ENCODE results near the gene MARCHF10.

Gene MARCHF10

DNA sequence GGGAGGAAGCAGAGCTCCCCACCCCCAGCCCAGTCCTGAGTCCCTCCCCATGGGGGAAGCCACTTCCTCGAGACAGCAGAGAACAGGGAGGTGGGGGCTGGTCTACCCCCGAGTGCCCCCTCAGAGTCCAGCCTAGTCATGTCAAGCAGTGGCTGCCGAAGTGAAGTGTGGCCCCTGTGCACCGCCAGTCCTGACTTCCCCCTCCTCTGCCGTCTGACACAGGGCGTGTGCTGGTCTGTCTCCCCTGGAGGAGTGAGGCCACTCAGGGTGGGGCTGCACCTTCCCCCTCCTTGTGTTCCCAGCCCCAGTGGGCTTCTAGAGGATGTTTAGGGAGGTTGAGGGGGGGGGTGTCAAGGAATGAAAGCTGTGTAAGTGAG, 133.8 kb downstream of the MARCHF10 start:
- no peak for DNase-seq

DNA sequence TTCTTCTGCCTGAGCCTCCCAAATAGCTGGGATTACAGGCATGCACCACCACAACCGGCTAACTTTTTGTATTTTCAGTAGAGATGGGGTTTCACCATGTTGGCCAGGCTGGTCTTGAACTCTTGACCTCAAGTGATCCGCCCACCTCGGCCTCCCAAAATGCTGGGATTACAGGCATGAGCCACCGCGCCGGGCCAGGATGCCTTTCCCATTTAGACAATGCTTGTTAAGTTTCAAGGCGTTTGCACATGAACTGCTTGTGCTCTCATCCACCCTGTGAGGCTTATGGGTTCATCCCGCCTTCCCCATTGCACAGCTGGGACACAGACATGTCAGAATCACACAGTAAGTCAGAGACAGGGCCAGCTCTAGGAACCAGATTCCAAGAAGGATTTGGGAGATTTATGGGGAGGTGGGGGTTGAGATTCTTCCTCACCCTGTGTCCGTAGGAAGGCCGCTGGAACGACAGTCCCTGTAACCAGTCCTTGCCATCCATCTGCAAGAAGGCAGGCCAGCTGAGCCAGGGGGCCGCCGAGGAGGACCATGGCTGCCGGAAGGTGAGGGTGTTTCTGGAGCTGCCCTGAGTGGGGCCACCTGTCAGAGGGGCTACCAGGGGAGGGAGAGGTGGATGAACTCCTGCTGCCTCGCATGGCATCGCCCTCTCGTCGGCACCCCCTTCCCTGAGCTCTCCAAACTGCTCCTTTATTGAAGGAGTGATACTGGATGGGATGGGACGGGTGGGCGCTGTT, 134.3 kb downstream of the MARCHF10 start:
- DNase-seq: no peak

DNA sequence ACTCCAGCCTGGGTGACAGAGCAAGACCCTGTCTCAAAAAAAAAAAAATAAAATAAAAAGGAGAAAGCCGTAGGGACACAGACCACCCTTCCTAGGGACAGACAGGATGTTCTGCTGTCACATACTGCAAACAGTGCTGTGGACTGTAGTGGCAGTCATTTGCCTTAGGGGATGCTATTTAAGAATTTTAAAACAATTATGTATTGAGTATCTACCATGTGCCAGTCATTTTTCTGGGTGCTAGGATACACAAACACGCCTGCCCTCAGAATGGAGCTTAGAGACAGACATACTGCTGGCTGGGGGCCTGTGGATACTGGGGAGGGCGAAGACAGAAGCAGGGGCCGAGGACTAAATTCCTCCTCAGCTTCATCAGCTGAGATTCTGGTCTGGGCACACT, 135.2 kb downstream of the MARCHF10 start:
- no peak for DNase-seq

DNA sequence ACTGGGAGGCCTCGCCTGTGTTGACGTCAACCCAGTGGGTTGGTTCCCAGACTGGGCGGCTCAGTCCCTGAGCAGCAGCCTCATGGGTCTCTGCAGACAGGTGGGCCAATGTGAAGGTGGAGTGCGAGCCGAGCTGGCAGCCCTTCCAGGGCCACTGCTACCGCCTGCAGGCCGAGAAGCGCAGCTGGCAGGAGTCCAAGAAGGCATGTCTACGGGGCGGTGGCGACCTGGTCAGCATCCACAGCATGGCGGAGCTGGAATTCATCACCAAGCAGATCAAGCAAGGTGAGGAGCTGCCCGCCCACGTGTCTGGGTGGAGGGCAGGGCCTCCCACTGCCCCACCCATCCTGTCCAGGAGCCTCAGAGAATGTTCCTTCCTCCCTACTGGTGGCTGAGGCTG, 136.6 kb downstream of the MARCHF10 start:
- DNase-seq: no peak

DNA sequence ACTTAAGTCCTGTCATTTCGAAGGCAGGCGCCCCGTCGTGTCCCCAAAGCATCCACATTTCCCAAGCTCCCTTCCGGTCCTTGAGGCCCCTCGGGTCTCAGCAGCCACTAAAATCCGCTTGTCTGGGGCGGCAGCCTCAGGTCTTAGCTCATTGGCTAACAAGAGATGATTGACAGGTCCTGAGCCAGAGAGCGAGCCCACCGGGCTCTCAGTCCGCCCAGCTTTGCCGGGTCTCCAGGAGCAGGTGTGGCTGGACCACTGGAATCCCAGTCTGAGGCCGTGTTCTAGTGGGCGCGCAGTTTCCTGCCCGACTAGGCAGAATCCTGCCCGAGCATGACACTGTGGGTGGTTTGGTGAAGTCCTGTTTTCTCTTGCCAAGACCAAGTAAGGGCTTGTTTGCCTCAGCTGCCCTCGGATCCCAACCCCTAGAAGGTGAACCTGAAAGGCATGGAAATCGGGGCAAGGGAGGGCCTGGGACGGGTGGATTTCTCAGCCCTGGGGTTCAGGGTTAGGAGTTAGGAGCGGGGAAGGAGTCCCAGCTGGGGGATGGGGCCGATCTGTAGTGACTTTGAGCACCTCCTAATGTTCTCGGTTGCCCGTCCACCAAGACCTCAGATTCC, 137.8 kb downstream of the MARCHF10 start:
- DNase-seq: no peak

DNA sequence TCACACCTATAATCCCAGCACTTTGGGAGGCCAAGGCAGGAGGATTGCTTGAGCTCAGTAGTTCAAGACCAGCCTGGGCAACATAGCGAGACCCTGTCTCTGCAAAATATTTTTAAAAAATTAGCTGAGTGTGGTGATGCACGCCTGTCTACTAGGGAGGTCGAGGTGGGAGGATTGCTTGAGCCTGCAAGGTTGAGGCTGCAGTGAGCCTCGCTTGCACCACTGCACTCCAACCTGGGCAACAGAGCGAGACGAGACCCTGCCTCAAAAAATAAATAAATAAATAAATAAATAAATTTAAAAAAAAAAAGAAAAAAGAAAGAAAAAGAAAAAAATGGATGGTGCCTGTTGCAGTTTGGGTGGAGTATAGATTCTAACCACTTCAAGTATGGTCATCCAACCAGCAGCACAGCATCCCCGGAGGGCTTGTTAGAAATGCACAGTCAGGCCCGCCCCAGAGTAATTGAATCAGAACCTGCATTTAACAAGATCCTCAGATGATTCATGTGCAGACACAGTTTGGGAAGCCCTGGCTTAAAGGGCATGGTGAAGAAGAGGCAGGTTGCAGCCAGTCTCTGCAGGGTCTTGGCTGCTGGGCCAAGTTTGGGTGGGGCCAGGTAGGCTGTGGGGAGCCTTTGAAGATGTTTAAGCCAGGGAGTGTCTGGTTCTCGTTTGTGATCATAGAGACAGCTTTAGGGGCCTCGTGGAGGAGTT, 139.9 kb downstream of the MARCHF10 start:
- DNase-seq: no peak

DNA sequence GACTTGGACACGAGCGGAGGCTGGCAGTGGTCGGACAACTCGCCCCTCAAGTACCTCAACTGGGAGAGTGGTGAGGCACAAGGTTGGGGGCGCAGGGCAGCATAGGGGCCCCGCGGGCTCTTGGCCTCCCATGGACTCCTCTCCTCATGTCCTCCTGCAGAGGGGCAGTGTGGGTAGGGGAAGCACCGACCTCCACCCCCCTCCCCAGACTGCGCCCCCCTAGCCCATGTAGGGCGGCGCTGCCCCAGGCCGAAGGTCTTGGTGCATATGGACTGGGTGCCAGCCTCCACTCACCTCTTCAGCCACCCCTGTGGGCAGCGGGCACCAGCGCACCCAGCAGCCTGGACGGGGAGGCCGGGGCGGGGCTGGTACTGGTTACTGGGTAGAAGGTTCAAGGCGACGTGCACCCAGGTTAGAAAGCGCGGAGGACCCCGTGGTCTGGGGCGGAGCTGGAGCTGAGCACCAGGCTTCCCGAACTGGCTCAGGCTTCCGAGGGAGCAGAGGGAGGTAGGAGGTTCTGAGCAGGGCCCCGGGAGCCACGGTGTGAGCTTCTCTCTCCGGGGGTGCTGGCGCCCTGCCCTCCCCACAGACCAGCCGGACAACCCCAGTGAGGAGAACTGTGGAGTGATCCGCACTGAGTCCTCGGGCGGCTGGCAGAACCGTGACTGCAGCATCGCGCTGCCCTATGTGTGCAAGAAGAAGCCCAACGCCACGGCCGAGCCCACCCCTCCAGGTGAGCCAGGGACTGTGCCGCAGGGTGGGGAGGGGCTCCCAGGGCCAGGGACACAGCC, 141.1 kb downstream of the MARCHF10 start:
- DNase-seq: no peak

DNA sequence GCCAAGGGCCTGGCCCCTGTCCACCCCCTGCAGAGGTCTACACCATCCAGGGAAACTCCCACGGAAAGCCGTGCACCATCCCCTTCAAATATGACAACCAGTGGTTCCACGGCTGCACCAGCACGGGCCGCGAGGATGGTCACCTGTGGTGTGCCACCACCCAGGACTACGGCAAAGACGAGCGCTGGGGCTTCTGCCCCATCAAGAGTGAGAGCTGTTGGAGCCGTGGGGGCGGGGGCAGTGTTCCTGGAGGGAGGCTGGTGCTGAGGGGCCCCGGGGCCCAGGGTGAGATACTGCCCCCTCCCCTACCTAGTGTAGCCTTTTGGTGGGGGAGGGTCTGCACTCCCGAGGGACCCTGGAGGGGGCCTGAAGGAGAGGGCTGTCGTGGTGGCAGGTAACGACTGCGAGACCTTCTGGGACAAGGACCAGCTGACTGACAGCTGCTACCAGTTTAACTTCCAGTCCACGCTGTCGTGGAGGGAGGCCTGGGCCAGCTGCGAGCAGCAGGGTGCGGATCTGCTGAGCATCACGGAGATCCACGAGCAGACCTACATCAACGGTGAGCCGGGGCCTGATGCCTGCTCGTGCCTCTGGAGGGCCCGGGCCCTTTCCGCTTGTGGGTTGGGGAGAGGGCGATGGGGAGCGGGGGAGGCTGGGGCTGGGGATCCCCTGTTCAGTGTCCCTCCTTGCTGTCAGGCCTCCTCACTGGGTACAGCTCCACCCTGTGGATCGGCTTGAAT, 141.9 kb downstream of the MARCHF10 start:
- DNase-seq: no peak

DNA sequence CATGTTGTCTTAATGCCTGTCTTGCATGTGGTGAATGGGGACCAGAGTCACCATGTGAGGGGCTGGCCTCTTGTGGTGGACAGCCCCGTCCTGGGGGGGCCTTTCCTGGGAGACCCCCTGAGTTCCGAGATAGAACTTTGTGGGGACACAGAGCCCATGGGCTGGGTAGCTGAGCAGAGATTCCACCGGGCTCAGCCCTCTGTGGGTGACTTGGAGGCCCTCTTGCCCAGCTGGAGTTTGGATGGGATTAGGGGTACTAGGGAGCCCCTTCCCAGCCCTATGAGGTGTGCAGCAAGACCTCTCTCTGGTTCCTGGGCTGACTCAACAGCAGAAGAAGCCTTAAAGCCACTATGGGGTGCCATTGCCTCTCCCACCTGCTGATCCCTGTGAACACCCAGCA, 142.5 kb downstream of the MARCHF10 start:
- no peak for DNase-seq

DNA sequence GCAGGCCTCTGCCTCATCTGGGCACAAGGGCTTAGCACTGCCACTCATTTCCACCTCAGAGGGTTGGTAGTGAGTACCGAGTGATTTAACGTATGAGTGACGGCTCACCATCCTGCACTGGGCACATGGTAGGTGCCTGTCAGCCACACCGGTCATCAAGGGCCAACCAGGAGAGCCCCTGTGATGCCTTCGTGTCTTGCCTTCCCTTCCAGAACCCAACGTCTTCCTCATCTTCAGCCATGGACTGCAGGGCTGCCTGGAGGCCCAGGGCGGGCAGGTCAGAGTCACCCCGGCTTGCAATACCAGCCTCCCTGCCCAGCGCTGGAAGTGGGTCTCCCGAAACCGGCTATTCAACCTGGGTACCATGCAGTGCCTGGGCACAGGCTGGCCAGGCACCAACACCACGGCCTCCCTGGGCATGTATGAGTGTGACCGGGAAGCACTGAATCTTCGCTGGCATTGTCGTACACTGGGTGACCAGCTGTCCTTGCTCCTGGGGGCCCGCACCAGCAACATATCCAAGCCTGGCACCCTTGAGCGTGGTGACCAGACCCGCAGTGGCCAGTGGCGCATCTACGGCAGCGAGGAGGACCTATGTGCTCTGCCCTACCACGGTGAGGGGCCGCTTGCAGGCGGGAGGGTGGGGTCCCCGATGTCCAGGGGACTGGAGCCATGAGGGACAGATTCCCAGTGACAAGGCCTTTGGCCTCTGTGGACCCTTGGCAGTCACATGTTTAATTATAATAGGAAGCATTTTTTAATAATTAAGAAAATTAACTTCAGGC, 143.6 kb downstream of the MARCHF10 start:
- no peak for DNase-seq

DNA sequence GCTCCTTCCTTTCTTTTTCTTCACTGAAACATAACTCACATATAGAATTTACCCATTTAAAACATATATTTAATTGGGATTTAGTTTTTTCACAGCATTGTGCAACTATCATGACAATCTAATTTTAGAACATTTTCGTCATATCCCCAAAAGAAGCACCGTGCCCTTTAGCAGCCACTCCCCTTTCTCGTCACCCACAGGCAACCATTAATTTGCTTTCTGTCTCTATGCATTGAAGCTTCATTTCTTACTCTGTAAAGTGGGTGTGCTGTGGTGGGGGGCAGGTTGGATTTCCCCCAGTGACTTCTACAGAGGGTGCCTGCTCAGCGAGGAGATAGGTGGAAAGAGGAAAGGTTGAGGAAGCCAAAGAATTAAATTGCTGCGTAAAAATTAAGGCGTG, 144.8 kb downstream of the MARCHF10 start:
- DNase-seq: no peak

DNA sequence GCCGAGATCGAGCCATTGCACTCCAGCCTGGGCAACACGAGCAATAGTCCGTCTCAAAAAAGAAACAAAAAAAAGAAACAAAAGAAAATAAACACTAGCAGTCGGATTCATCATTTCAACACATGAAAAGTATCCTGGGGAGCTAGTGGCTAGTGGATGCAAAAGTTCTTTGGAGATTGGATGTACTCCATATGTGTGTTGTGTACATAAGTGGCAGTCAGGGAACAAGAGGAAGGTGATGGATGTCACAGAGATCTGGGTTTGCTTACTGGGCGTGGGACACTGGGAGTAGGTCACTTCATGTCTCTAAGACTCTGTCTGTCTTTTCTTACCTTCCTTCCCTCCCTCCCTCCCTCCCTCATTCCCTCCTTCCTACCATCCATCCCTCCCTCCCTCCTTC, 145.3 kb downstream of the MARCHF10 start:
- no peak for DNase-seq

DNA sequence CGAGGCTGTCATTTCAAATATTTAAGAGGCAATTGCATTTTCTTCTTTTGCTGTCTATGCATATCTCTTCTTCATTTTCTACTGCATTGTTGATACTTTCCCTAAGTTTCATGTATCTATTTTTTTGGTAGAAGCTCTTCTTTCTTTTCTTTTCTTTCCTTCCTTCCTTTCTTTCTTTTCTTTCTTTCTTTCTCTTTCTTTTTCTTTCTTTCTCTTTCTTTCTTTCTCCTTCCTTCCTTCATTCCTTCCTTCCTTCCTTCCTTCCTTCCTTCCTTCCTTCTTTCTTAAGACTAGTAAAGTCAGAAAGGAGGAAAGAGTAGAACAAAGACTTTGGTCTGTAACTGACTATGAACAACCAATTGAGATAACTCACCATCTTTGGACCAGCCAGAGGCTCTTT, 146.8 kb downstream of the MARCHF10 start:
- DNase-seq: no peak

DNA sequence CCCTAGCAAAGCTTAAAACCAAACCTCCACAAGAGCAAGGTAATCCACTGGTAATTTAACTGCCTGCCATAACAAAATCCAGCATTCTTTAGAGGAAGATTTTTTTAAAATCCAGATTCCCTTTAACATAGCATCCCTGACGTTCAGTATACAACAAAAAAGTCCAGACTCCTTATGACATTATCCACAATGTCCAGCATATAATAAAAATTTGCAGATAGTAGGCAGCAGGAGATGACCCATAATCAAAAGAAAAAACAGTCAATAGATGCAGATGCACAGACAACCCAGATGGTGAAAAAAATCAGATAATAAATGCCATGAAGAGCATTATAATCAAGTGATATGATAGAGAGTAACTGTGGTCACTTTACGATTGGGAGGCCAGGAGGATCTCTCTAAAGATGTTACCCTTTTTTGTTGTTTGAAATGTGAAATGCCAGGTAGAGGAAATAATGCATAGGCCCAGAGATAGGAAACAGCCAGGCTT, 147.4 kb downstream of the MARCHF10 start:
- DNase-seq: no peak

DNA sequence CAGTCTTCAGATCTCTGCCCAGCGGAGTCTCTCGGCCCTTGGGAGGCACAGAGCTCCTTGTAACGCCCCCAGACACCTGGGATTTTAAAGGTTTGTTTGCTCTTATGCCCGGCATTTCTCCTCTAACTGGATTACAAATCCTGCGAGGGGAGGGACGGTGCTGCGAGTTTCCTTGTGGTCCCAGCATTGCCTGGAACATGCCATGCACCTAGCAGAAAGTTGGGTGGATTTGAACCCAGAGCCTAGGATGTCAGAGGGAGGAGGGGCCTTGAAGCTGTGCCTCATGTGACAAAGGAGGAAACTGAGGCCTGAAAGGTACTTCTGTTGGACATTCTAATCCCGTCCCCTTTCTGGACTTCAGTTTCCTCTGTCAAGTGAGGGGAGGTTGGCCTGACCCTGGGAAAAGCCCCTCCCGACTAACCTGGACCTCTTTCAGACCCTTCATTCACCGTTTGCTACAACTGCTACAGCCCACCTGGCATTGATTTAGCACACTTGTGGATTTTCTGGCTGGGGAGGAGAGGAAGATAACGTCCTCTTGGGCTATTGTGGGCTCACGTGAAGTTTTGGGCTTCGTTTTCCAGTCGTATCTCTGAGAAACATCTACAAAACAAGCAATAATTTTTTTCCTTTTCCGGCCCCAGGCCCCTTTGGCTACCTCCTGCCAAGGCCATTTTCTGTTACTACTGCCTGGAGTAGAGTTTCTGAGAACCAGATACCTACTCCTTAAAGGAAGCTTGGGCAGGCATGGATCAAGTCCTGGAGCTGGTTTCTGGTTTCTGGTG, 149.8 kb downstream of the MARCHF10 start:
- DNase-seq: no peak

DNA sequence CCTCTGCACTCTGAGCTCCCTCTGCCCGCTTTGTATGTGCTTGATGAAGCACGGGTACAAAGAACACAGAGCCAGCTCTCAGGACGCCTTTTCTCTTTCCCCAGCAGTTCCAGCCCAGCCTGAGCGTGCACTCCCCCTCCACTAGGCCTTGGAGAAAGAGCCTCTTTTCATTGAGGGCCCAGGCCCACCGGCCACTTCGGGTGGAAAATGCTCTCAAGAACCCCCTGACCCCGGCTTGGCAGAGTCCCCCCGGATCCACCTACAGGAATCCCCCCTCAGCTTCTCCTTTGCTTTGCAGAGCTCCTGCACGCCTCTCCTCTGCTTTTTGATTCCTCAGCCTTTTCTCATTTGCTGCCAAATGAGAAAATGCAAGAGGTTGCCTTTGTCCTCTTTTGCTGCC, 150.4 kb downstream of the MARCHF10 start:
- no peak for DNase-seq

DNA sequence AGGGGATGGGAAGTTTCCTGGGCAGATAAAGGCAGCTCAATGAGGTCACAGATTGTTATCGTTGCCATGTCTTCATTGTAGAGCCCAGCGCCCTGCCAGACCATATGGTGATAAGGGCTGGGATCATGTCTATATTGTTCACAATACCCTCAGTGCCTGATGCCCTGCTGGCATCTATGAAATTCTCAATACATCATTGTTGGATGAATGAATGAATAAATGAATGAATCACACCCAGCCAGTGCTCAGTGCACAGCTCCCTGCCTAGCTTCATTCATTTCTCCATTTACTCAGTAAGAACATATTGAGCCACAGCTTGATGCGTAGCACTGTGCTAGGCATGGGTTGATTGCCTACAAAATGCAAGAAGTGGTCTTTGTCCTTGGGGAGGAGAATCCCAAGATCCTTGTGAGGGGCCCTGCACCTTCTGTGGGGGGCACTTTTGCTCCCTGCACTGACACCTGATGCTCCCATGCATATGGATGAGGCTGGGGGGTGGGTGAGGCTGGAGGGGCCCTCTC, 150.9 kb downstream of the MARCHF10 start:
- DNase-seq: no peak

DNA sequence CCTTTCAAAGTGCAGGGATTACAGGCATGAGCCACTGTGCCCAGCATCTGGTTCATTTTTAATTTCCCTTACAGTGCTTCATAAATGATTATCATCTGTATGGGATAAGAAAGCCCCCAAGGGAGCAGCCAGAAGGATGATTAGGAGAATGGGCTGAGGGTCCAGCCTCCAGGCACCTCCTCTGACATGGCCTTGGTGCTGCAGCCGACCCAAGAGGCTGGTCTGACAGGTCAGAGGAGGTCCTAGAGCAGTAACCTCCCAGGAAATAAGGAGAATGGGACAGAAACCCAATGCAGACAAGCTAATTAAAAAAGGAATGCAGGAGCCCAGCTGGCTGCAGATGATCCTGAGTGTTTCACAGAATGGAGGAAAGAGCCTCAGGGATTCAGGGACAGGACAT, 151.7 kb downstream of the MARCHF10 start:
- no peak for DNase-seq

DNA sequence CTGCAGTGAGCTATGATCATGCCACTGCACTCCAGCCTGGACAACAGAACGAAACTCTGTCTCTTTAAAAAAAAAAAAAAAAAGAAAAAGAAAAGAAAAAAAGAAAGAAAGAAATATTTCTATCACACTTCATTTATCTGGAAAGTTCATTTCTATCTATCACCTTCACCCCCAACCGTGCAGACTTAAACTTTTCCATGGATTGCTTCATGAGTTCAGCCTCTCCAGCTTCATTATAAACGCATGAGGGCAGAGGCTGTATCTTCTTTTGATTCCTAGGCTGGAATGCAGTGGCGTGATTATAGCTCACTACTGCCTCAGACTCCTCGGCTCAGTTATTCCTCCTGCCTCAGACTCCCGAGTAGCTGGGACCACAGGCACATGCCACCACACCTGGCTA, 152.5 kb downstream of the MARCHF10 start:
- no peak for DNase-seq
